AG04449 (cell line): ENCODE data around the gene CYBA.

Source experiments
- CTCF ChIA-PET: fragments of 350-600 bp; formaldehyde crosslinking; extraction: SDS; loops from one replicate; lab custom pipeline; 2021; ENCODE audit warnings: antibody characterized with exemption; lab: Yijun Ruan, JAX
- POLR2A ChIA-PET: fragments of 400-600, 350-600 bp; formaldehyde crosslinking; extraction: SDS; loops from one replicate; lab custom pipeline; 2020; ENCODE audit warnings: antibody characterized with exemption, inconsistent platforms; lab: Yijun Ruan, JAX
- DNase-seq: peaks from one replicate; pipeline ENCODE4 v3.0.0-alpha.2; 2010; ENCODE audit warnings: low read depth, low spot score
- H3K4me3 ChIP-seq: 2 replicates; pipeline ENCODE4 v1.5.1; 2011; ENCODE audit warnings: low read depth, mild to moderate bottlenecking, control low read depth, low read length
- TF ChIP-seq, protein P1 (sequence below): IDR thresholded peaks from one replicate; pipeline ENCODE4 v1.5.1; 2011; ENCODE audit warnings: mild to moderate bottlenecking, moderate library complexity, low read length, control low read depth, inconsistent platforms; ENCODE audit not compliant: insufficient read depth; ENCODE audit errors: missing control alignments

CYBA gene

DNA sequence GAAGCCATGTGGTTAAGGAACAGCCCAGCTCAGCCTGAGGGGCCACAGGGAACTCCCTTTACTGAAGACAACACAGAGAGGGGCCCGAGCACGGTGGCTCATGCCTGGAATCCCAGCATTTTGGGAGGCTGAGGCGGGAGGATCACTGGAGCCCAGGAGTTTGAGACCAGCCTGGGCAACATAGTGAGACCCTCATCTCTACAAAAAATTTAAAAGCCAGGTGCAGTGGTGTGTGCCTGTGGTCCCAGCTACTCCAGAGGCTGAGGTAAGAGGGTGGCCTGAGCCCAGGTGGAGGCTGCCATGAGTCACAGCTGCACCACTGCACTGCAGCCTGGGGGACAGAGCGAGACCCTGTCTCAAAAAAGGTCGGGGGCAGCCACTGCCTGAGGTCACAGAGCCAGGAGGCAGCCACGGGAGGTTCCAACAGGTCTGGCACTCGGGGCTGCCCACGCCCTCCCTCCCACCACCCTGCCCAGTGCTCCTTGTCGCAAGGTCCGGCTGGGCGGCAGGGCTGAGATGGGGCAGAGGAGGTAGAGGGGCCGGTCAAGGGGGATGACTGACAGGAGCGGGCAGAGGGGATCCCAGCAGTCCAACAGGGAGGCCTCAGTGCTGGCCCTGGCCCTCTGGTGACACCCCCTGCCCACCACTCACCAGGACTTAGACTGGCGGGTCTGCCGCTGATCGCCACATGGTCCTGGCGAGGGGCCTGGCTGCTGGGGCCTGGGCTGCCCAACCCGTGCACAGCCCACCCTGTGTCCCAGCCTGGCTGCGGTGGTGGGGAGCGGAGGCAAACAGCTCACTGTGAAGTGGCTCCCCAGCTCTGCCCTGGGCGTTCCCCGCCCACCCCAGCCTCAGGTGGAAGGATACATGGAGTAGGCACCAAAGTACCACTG lies 3.4 kb downstream of the CYBA start:
- no peak overlapping the region for H3K4me3 ChIP-seq
- no peak for DNase-seq
- ChIA-PET POLR2A (no interaction called here), CTCF (interaction anchor here (1.5 kb wide), 1 partner anchor 13 kb away, joined by 3 read pairs; no protein-coding TSS in a partner anchor)
- TF ChIP-seq, protein P1, sequence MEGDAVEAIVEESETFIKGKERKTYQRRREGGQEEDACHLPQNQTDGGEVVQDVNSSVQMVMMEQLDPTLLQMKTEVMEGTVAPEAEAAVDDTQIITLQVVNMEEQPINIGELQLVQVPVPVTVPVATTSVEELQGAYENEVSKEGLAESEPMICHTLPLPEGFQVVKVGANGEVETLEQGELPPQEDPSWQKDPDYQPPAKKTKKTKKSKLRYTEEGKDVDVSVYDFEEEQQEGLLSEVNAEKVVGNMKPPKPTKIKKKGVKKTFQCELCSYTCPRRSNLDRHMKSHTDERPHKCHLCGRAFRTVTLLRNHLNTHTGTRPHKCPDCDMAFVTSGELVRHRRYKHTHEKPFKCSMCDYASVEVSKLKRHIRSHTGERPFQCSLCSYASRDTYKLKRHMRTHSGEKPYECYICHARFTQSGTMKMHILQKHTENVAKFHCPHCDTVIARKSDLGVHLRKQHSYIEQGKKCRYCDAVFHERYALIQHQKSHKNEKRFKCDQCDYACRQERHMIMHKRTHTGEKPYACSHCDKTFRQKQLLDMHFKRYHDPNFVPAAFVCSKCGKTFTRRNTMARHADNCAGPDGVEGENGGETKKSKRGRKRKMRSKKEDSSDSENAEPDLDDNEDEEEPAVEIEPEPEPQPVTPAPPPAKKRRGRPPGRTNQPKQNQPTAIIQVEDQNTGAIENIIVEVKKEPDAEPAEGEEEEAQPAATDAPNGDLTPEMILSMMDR, result no peak

DNA sequence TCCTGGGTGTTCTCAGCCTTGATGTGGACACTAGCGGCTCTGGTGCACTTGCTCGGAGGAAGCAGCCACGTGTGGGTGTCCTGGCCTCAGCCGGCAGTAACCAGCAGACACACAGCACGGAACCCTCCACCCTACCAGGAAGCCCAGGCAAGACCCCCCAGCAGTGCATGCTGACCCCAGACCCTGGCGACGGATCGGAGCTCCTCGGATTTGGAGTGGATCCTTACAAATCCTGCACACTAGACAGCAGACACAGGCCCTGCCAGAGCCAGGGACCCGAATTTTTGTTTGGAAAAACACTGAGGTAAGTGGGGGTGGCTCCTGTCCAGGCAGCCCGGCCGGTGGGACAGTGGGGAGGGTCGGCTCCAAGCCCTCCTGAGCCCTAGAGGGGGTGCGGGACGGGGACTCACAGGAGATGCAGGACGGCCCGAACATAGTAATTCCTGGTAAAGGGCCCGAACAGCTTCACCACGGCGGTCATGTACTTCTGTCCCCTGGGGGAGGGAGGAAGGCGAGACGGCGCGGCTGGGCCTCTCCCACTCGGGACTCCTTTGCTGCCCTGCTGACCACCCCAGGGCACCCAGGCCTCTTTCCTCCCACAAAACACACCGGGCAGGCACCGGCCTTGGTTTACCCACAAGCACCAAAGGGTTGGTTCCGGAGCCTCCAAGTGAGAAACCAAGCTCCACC lies 4.4 kb downstream of the CYBA start:
- POLR2A ChIA-PET, result no interaction called here
- no peak overlapping the region for H3K4me3 ChIP-seq
- DNase-seq, result no peak
- CTCF ChIA-PET, result interaction anchor here (1.5 kb wide), 1 partner anchor 14 kb away, joined by 3 read pairs; no protein-coding TSS in a partner anchor
- TF ChIP-seq, protein P1, result no peak

DNA sequence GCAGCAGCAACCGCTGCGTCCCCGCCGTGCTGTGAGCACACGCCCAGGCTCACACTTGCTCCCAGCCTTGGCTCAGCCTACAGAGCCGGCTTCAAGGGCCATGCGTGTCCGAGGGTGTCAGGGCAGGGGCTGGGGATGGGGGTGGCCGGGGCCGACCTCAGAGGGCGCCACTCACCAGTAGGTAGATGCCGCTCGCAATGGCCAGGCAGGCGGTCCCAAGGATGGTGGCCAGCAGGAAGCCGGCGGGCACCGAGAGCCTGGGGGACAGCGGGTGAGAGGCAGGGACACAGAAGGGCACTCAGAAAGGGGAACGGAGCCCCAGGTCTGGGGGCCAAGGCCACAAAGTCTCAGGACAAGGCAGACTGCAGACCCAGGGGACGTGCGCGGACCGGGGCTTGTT lies 4.9 kb downstream of the CYBA start:
- DNase-seq, result no peak
- POLR2A ChIA-PET, result no interaction called here
- CTCF ChIA-PET, result interaction anchor here (1.5 kb wide), 1 partner anchor 14 kb away, joined by 3 read pairs; no protein-coding TSS in a partner anchor
- no peak overlapping the region for H3K4me3 ChIP-seq
- TF ChIP-seq, protein P1, result no peak

DNA sequence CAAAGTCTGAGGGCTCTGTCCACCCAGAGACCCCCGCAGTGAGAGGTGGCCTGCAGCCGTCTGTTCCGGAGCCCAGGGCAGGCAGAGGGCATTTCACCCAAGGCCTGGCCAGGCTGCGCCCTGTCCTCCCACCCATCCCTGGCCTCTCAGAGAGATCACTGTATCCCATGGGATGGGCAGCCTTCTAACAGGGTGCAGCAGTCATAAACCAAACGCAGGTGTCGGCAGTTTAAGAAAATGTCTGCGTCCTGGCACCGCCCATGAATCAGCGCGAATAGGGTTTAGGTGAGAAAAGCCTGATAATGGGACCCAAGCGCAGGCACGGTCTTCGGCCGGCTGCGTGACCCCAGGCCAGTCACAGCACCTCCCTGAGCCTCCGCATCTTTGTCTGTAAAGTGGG lies 5.4 kb downstream of the CYBA start:
- ChIA-PET POLR2A (no interaction called here), CTCF (no interaction called here)
- H3K4me3 ChIP-seq, result no peak overlapping the region
- DNase-seq, result no peak
- TF ChIP-seq, protein P1, result no peak

DNA sequence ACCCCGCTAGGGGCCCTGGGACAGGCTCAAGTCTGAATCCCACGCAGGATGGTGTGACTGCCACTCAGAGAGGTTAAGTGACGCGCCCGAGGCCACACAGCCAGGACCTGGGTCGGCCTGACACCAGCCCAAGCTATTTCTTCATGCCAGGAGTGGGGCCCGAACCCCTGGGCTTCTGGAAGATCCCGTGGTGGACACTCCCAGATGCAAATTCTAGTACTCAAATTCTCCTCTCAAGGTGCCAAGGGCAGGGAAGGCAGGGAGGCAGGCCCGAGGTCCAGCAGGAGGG lies 7.3 kb downstream of the CYBA start:
- H3K4me3 ChIP-seq, result no peak overlapping the region
- ChIA-PET POLR2A (no interaction called here), CTCF (no interaction called here)
- TF ChIP-seq, protein P1, result no peak
- no peak for DNase-seq
